Measurements from ENCODE around the gene FTHL17. TPM values are rescaled to one million over a fixed set of nuclear protein-coding genes. Genes with fewer than 3 reads are reported as not detected.
A peak's percentile ranks its signal among the peaks of the same experiment; 100 is the strongest.

The FTHL17 gene
- total RNA-seq: not detected

- Mint-ChIP-seq H3K9me3 (peaks cover 0 to 3% of the 10 kb centered on the region in 2 donors), H3K27ac (no peak within 1 kb of the TSS), H3K36me3 (no peaks in the 10 kb centered on the region)
- ATAC-seq (no peak), DNase-seq (ENCODE audit: low spot score in 2 of 2) (no peak)
Measured at GRCh38 chrX:31071725-31072124, at the start of gene FTHL17. FTHL17 (minus strand) TSS chrX:31072041; CDS start chrX:31071953, 88 bp downstream.

- H3K27ac Mint-ChIP-seq: no peak overlapping the region
- H3K9me3 Mint-ChIP-seq: peaks cover 5% of the 10 kb centered on the region in 2 donors
- DNase-seq (ENCODE audit: low spot score in 2 of 2) (no peak), ATAC-seq (no peak)
- H3K36me3 Mint-ChIP-seq: peaks cover 0 to 6% of the 10 kb centered on the region in 2 donors
Measured at GRCh38 chrX:31117266-31117665, 45.4 kb upstream of the FTHL17 start.

- DNase-seq (ENCODE audit: low spot score in 2 of 2): no peak
- H3K9me3 Mint-ChIP-seq: peaks cover 5% of the 10 kb centered on the region in 2 donors
- peaks cover 0 to 6% of the 10 kb centered on the region in 2 donors for H3K36me3 Mint-ChIP-seq
- no peak overlapping the region for H3K27ac Mint-ChIP-seq
- no peak for ATAC-seq
Measured at GRCh38 chrX:31115398-31115797, 43.6 kb upstream of the FTHL17 start.

GRCh38 chrX:31114858-31115257 is 43.0 kb upstream of the FTHL17 start:
- Mint-ChIP-seq H3K27ac (no peak overlapping the region), H3K36me3 (peaks cover 0 to 6% of the 10 kb centered on the region in 2 donors), H3K9me3 (peaks cover 5% of the 10 kb centered on the region in 2 donors)
- DNase-seq (ENCODE audit: low spot score in 2 of 2): no peak
- no peak for ATAC-seq

GRCh38 chrX:31112226-31112999 is 40.6 kb upstream of the FTHL17 start:
- peaks cover 5% of the 10 kb centered on the region in 2 donors for H3K9me3 Mint-ChIP-seq
- DNase-seq (ENCODE audit: low spot score in 2 of 2): no peak
- ATAC-seq: peak; percentile 18 to 83
- H3K36me3 Mint-ChIP-seq: peaks cover 0 to 6% of the 10 kb centered on the region in 2 donors
- H3K27ac Mint-ChIP-seq: peak overlapping the region in 1 of 2 donors; percentile 84

- Mint-ChIP-seq H3K36me3 (peaks cover 0 to 6% of the 10 kb centered on the region in 2 donors), H3K9me3 (peaks cover 5% of the 10 kb centered on the region in 2 donors), H3K27ac (no peak overlapping the region)
- DNase-seq (ENCODE audit: low spot score in 2 of 2) (no peak), ATAC-seq (no peak)
Measured at GRCh38 chrX:31110657-31111056, 38.8 kb upstream of the FTHL17 start.

- H3K36me3 Mint-ChIP-seq: no peaks in the 10 kb centered on the region
- H3K27ac Mint-ChIP-seq: peak overlapping the region in 1 of 2 donors; percentile 86
- H3K9me3 Mint-ChIP-seq: no peaks in the 10 kb centered on the region
- ATAC-seq (peak; percentile 94), DNase-seq (ENCODE audit: low spot score in 2 of 2) (peak; percentile 50 to 57)
Measured at GRCh38 chrX:31099536-31100090, 27.8 kb upstream of the FTHL17 start.

GRCh38 chrX:31098079-31098478 is 26.2 kb upstream of the FTHL17 start:
- no peak overlapping the region for H3K27ac Mint-ChIP-seq
- DNase-seq (ENCODE audit: low spot score in 2 of 2): no peak
- no peaks in the 10 kb centered on the region for H3K36me3 Mint-ChIP-seq
- no peak for ATAC-seq
- no peaks in the 10 kb centered on the region for H3K9me3 Mint-ChIP-seq

- Mint-ChIP-seq H3K9me3 (no peaks in the 10 kb centered on the region), H3K36me3 (no peaks in the 10 kb centered on the region), H3K27ac (no peak overlapping the region)
- DNase-seq (ENCODE audit: low spot score in 2 of 2): no peak
- ATAC-seq: no peak
Measured at GRCh38 chrX:31093639-31093975, 21.8 kb upstream of the FTHL17 start.

- no peaks in the 10 kb centered on the region for H3K9me3 Mint-ChIP-seq
- no peak overlapping the region for H3K27ac Mint-ChIP-seq
- no peak for ATAC-seq
Measured at GRCh38 chrX:31092970-31093638, 21.3 kb upstream of the FTHL17 start.

GRCh38 chrX:31092476-31092875 is 20.6 kb upstream of the FTHL17 start:
- ATAC-seq (no peak), DNase-seq (ENCODE audit: low spot score in 2 of 2) (no peak)
- H3K9me3 Mint-ChIP-seq: no peaks in the 10 kb centered on the region
- H3K36me3 Mint-ChIP-seq: no peaks in the 10 kb centered on the region
- H3K27ac Mint-ChIP-seq: no peak overlapping the region

More at GRCh38 chrX:31092970-31093638, 21.3 kb upstream of the FTHL17 start:
- no peak for DNase-seq (ENCODE audit: low spot score in 2 of 2)
- H3K36me3 Mint-ChIP-seq: no peaks in the 10 kb centered on the region

- H3K9me3 Mint-ChIP-seq: no peaks in the 10 kb centered on the region
- no peaks in the 10 kb centered on the region for H3K36me3 Mint-ChIP-seq
- peak overlapping the region in 1 of 2 donors; percentile 2 for H3K27ac Mint-ChIP-seq
- ATAC-seq (peak; percentile 22 to 54), DNase-seq (ENCODE audit: low spot score in 2 of 2) (no peak)
Measured at GRCh38 chrX:31091819-31092218, 20.0 kb upstream of the FTHL17 start.

- DNase-seq (ENCODE audit: low spot score in 2 of 2): no peak
- Mint-ChIP-seq H3K36me3 (no peaks in the 10 kb centered on the region), H3K9me3 (peaks cover 0 to 3% of the 10 kb centered on the region in 2 donors), H3K27ac (no peak overlapping the region)
- no peak for ATAC-seq
Measured at GRCh38 chrX:31074522-31074921, 2.7 kb upstream of the FTHL17 start.

- H3K9me3 Mint-ChIP-seq: peaks cover 0 to 3% of the 10 kb centered on the region in 2 donors
- no peaks in the 10 kb centered on the region for H3K36me3 Mint-ChIP-seq
- H3K27ac Mint-ChIP-seq: no peak overlapping the region
Measured at GRCh38 chrX:31071262-31071661, 579 bp downstream of the FTHL17 start.

GRCh38 chrX:31070057-31070468 is 1.8 kb downstream of the FTHL17 start:
- H3K36me3 Mint-ChIP-seq: no peaks in the 10 kb centered on the region
- no peak overlapping the region for H3K27ac Mint-ChIP-seq
- H3K9me3 Mint-ChIP-seq: peaks cover 0 to 3% of the 10 kb centered on the region in 2 donors
- ATAC-seq: peak; percentile 91 to 96
- no peak for DNase-seq (ENCODE audit: low spot score in 2 of 2)

More at GRCh38 chrX:31071262-31071661, 579 bp downstream of the FTHL17 start:
- ATAC-seq (no peak), DNase-seq (ENCODE audit: low spot score in 2 of 2) (no peak)

- no peak for DNase-seq (ENCODE audit: low spot score in 2 of 2)
- no peaks in the 10 kb centered on the region for H3K36me3 Mint-ChIP-seq
- ATAC-seq: peak in 1 of 2 donors; percentile 89
- no peaks in the 10 kb centered on the region for H3K9me3 Mint-ChIP-seq
- peak overlapping the region in 1 of 2 donors; percentile 38 for H3K27ac Mint-ChIP-seq
Measured at GRCh38 chrX:31063114-31063513, 8.7 kb downstream of the FTHL17 start.

- no peak for ATAC-seq
- Mint-ChIP-seq H3K36me3 (no peaks in the 10 kb centered on the region), H3K27ac (no peak overlapping the region), H3K9me3 (no peaks in the 10 kb centered on the region)
- no peak for DNase-seq (ENCODE audit: low spot score in 2 of 2)
Measured at GRCh38 chrX:31061091-31061490, 10.8 kb downstream of the FTHL17 start.

Data from activated naive CD4-positive, alpha-beta T cell treated with anti-CD3 and anti-CD28 coated beads, Interleukin-2, amount 50 U/mL, for 72 hours (primary cell).